Measurements from ENCODE around the gene RALGPS2.

GRCh38 chr1:178781533-178782330, 56.7 kb downstream of the RALGPS2 start:
- TF ChIP-seq POLR2A (IDR thresholded peaks at IDR 0.05): no peak
- no peak for TF ChIP-seq CTCF (IDR thresholded peaks at IDR 0.05)

Data from adrenal gland (tissue), 5 donors.